Large intestine (tissue), 3 donors: ENCODE data around the gene PRR5L. TPM values are rescaled to one million over a fixed set of nuclear protein-coding genes. Genes with fewer than 3 reads are reported as not detected.

Experiments
- DNase-seq, 2 donors: peaks; one replicate each; pipeline versions ENCODE4 v3.0.0 to v3.0.0-alpha.2; 2013
- H3K27ac ChIP-seq: one replicate; pipeline ENCODE4 v1.5.1; 2013; ENCODE audit warnings: low read length
- H3K27me3 ChIP-seq: 2 replicates; pipeline ENCODE4 v1.6.1; 2013; ENCODE audit warnings: low read length; ENCODE audit not compliant: control insufficient read depth, insufficient read depth
- H3K36me3 ChIP-seq: 2 replicates; pipeline ENCODE4 v1.6.1; 2013; ENCODE audit warnings: low read length; ENCODE audit not compliant: control insufficient read depth, insufficient read depth
- H3K4me1 ChIP-seq: one replicate; pipeline ENCODE4 v1.6.1; 2013; ENCODE audit warnings: low read length; ENCODE audit not compliant: control insufficient read depth, insufficient read depth
- H3K4me3 ChIP-seq: one replicate; pipeline ENCODE4 v1.5.1; 2013; ENCODE audit warnings: low read length
- H3K9me3 ChIP-seq: one replicate; pipeline ENCODE4 v1.6.1; 2013; ENCODE audit warnings: mild to moderate bottlenecking, low read depth, low read length, moderate library complexity; ENCODE audit not compliant: control insufficient read depth
- WGBS: methylation state at CpG from one replicate; pipeline ENCODE4 v1.1.5; 2013; ENCODE audit warnings: low lambda C conversion rate; ENCODE audit not compliant: insufficient coverage; 5-methylcytosine and 5-hydroxymethylcytosine counted together
- polyA plus RNA-seq: library from polyadenylated mRNA; unstranded; fragments of 120-200 nt; gene quantifications from one replicate; pipeline ENCODE4 v1.2.1, GENCODE V29; 2013

PRR5L gene
- polyA plus RNA-seq, 1 donor, result 37.8 TPM

- no peaks in the 10 kb centered on the region for H3K27me3 ChIP-seq
- H3K4me3 ChIP-seq, result no peak overlapping the region
- H3K9me3 ChIP-seq, result no peaks in the 10 kb centered on the region
- no peak overlapping the region for H3K27ac ChIP-seq
- 17% methylated on average over 1 of the region's 1 CpG for WGBS
- no peak for DNase-seq
- H3K36me3 ChIP-seq, result no peaks in the 10 kb centered on the region
- H3K4me1 ChIP-seq, result no peaks in the 10 kb centered on the region
These were observed 9.0 kb downstream of the PRR5L start for GRCh38 chr11:36305047-36305446.

GRCh38 chr11:36306888-36307287 lies 10.8 kb downstream of the PRR5L start:
- Histone ChIP-seq H3K4me1 (no peaks in the 10 kb centered on the region), H3K4me3 (no peak overlapping the region), H3K36me3 (no peaks in the 10 kb centered on the region), H3K27me3 (no peaks in the 10 kb centered on the region), H3K9me3 (no peaks in the 10 kb centered on the region), H3K27ac (no peak overlapping the region)
- 100% methylated on average over 1 of the region's 3 CpGs for WGBS
- peak in 1 of 2 donors; percentile 50 for DNase-seq

- Histone ChIP-seq H3K4me3 (no peak overlapping the region), H3K27me3 (no peaks in the 10 kb centered on the region), H3K27ac (no peak overlapping the region), H3K36me3 (no peaks in the 10 kb centered on the region), H3K9me3 (no peaks in the 10 kb centered on the region), H3K4me1 (peaks cover 14% of the 10 kb centered on the region)
- WGBS, result no CpG with 5 or more reads among the region's 1 CpG
- no peak for DNase-seq
These were observed 12.5 kb downstream of the PRR5L start for GRCh38 chr11:36308577-36308976.

- DNase-seq, result no peak
- H3K27ac ChIP-seq, result no peak overlapping the region
- WGBS, result 94% methylated on average over 3 of the region's 4 CpGs
- no peak overlapping the region for H3K4me3 ChIP-seq
- no peaks in the 10 kb centered on the region for H3K36me3 ChIP-seq
- peaks cover 25% of the 10 kb centered on the region for H3K4me1 ChIP-seq
- H3K27me3 ChIP-seq, result no peaks in the 10 kb centered on the region
- no peaks in the 10 kb centered on the region for H3K9me3 ChIP-seq
These were observed 13.7 kb downstream of the PRR5L start for GRCh38 chr11:36309779-36310178.

GRCh38 chr11:36311926-36312595 lies 16.0 kb downstream of the PRR5L start:
- 100% methylated on average over 1 of the region's 4 CpGs for WGBS
- Histone ChIP-seq H3K27ac (peak overlapping the region; percentile 44), H3K9me3 (no peaks in the 10 kb centered on the region), H3K27me3 (no peaks in the 10 kb centered on the region), H3K36me3 (no peaks in the 10 kb centered on the region), H3K4me3 (no peak overlapping the region), H3K4me1 (peaks cover 25% of the 10 kb centered on the region)
- DNase-seq, result no peak

GRCh38 chr11:36312611-36313472 lies 16.8 kb downstream of the PRR5L start:
- no CpG with 5 or more reads among the region's 6 CpGs for WGBS
- Histone ChIP-seq H3K36me3 (no peaks in the 10 kb centered on the region), H3K27me3 (no peaks in the 10 kb centered on the region), H3K4me3 (no peak overlapping the region), H3K27ac (peak overlapping the region; percentile 44), H3K9me3 (no peaks in the 10 kb centered on the region), H3K4me1 (peaks cover 25% of the 10 kb centered on the region)
- peak; percentile 62 to 79 for DNase-seq

GRCh38 chr11:36313750-36314433 lies 17.8 kb downstream of the PRR5L start:
- H3K9me3 ChIP-seq, result no peaks in the 10 kb centered on the region
- no peak for DNase-seq
- no peaks in the 10 kb centered on the region for H3K27me3 ChIP-seq
- H3K27ac ChIP-seq, result peak overlapping the region; percentile 27
- WGBS, result 29% methylated on average over 2 of the region's 3 CpGs
- no peaks in the 10 kb centered on the region for H3K36me3 ChIP-seq
- H3K4me3 ChIP-seq, result no peak overlapping the region
- peaks cover 25% of the 10 kb centered on the region for H3K4me1 ChIP-seq

- no CpG with 5 or more reads among the region's 6 CpGs for WGBS
These were observed 18.3 kb downstream of the PRR5L start for GRCh38 chr11:36314434-36314767.

GRCh38 chr11:36316049-36316448 lies 20.0 kb downstream of the PRR5L start:
- DNase-seq, result no peak
- WGBS, result no CpG with 5 or more reads among the region's 3 CpGs
- H3K36me3 ChIP-seq, result no peaks in the 10 kb centered on the region
- H3K4me1 ChIP-seq, result peaks cover 25% of the 10 kb centered on the region
- no peaks in the 10 kb centered on the region for H3K9me3 ChIP-seq
- H3K4me3 ChIP-seq, result no peak overlapping the region
- H3K27ac ChIP-seq, result no peak overlapping the region
- no peaks in the 10 kb centered on the region for H3K27me3 ChIP-seq

More at GRCh38 chr11:36314434-36314767, 18.3 kb downstream of the PRR5L start:
- Histone ChIP-seq H3K27ac (no peak overlapping the region), H3K9me3 (no peaks in the 10 kb centered on the region), H3K36me3 (no peaks in the 10 kb centered on the region), H3K4me1 (peaks cover 25% of the 10 kb centered on the region), H3K27me3 (no peaks in the 10 kb centered on the region), H3K4me3 (no peak overlapping the region)
- DNase-seq, result no peak

GRCh38 chr11:36317992-36318391 lies 21.9 kb downstream of the PRR5L start:
- DNase-seq, result no peak
- no peak overlapping the region for H3K27ac ChIP-seq
- no peak overlapping the region for H3K4me3 ChIP-seq
- 40% methylated on average over 1 of the region's 2 CpGs for WGBS
- H3K27me3 ChIP-seq, result no peaks in the 10 kb centered on the region
- peaks cover 16% of the 10 kb centered on the region for H3K4me1 ChIP-seq
- H3K9me3 ChIP-seq, result no peaks in the 10 kb centered on the region
- H3K36me3 ChIP-seq, result no peaks in the 10 kb centered on the region
